ENCODE results near the gene PTCD3.

PTCD3 gene

DNA sequence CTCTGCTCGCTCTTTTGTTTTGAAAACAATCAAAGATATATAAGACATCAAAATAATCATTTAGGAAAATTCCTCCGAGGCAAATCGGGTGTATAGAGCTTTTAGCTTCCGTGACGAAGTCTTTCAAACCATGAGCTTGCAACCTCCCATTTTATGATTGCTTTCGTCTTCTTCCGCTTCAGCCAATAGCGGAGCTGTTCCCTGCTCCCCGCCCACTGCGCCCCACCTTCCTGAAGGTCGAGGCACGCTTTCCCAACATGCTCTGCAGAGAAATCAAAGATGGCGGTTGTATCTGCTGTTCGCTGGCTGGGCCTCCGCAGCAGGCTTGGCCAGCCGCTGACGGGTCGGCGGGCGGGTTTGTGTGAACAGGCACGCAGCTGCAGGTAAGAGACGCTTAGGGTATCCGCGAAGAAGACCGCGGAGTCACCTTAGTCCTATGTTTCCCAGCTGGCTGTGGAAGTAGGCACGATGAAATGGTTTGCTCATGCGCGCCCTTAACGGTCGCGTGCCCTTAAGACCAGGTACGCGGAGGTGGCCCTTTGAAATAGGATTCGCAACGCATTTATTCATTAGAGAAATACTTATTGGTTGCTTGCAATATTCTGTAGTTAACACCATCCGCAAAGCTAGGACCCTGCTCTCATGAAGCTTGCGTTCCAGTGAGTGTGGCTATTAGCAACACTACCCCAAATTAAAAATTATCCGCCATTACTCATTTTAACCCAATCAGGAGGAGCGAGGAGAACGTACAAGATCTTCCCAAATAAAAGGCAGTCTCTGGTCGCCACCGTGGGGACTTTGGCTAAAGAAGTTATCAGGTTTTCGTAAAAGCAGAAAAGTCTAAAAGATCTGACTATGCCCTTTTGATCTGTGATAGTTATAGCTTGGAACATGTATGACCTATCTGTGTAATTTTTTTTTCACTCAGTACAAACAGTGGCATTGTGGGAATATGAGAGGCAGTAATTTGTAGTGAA lies at the start of gene PTCD3:
Gene PTCD3 (plus strand): TSS at position 267 of the 977 bp plus-strand sequence. CDS start 13 bp downstream, at position 280.
- Histone ChIP-seq H3K27ac (ENCODE audit: low read depth, low read length) (peak within 1 kb of the TSS; percentile 96), H3K9me3 (ENCODE audit: low read length) (no peaks in the 10 kb centered on the region), H3K4me1 (ENCODE audit: insufficient read depth, low read length) (peaks cover 27% of the 10 kb centered on the region), H3K27me3 (ENCODE audit: control insufficient read depth in 1 of 2, insufficient read depth in 2 of 2, low read length in 2 of 2) (no peaks in the 10 kb centered on the region), H3K36me3 (ENCODE audit: insufficient read depth, low read length) (peaks cover 18% of the 10 kb centered on the region), H3K4me3 (ENCODE audit: low read depth in 1 of 2, low read length in 2 of 2) (peak within 1 kb of the TSS; percentile 95 to 97), H3K9ac (ENCODE audit: low read length) (peak within 1 kb of the TSS; percentile 57)

DNA sequence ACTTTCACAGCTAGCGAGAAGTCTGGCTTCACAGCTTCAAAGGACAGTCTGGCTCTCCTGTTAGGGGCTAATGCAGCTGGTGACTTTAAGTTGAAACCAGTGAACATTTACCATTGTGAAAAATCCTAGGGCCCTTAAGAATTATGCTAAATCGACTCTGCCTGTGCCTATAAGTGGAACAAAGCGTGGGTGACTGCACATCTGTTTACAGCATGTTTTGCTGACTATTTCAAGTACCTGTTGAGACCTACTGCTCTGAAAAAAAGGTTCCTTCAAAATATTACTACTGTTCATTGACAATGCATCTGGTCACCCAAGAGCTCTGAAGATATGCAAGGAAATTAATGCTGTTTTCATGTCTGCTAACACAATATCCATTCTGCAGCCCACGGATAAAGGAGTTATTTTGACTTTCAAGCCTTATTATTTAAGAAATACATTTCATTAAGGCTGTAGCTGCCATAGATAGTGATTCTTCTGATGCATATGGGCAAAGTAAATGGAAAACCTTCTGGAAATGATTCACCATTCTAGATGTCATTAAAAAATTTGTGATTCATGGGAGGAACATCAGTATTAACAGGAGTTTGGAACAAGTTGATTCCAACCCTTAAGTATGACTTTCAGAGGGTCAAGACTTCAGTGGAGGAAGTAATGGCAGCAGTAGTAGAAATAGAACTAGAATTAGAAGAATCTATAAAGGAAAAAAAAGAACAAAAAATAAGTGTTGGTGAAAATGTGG lies 49.3 kb upstream of the PTCD3 start:
- no peaks in the 10 kb centered on the region for H3K27me3 ChIP-seq (ENCODE audit: control insufficient read depth in 1 of 2, insufficient read depth in 2 of 2, low read length in 2 of 2)
- no peaks in the 10 kb centered on the region for H3K9me3 ChIP-seq (ENCODE audit: low read length)
- no peak overlapping the region for H3K27ac ChIP-seq (ENCODE audit: low read depth, low read length)
- H3K9ac ChIP-seq (ENCODE audit: low read length), result no peak overlapping the region
- H3K36me3 ChIP-seq (ENCODE audit: insufficient read depth, low read length), result peaks cover 30% of the 10 kb centered on the region
- no peak overlapping the region for H3K4me3 ChIP-seq (ENCODE audit: low read depth in 1 of 2, low read length in 2 of 2)
- no peaks in the 10 kb centered on the region for H3K4me1 ChIP-seq (ENCODE audit: insufficient read depth, low read length)

DNA sequence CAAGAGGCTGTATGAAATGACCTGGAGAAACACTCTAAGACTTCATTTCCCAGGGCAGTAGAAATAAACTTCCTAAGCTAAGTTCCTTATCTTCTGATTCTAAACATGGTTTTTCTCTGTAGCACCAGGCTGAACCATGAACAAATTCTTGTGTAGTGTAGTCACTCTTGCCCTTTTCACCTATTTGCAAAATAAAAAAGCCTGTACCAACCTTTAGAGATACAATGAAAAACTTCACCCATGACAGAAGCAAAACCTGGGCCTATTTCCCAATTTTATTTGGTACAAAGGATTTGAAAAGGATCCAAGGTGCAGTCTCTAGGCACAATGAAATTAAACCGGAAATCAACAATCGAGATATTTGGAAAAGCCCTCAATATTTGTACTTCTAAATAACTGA lies 44.0 kb upstream of the PTCD3 start:
- Histone ChIP-seq H3K27ac (ENCODE audit: low read depth, low read length) (no peak overlapping the region), H3K36me3 (ENCODE audit: insufficient read depth, low read length) (peaks cover 30% of the 10 kb centered on the region), H3K9ac (ENCODE audit: low read length) (no peak overlapping the region), H3K4me3 (ENCODE audit: low read depth in 1 of 2, low read length in 2 of 2) (no peak overlapping the region), H3K27me3 (ENCODE audit: control insufficient read depth in 1 of 2, insufficient read depth in 2 of 2, low read length in 2 of 2) (no peaks in the 10 kb centered on the region), H3K4me1 (ENCODE audit: insufficient read depth, low read length) (no peaks in the 10 kb centered on the region), H3K9me3 (ENCODE audit: low read length) (no peaks in the 10 kb centered on the region)

DNA sequence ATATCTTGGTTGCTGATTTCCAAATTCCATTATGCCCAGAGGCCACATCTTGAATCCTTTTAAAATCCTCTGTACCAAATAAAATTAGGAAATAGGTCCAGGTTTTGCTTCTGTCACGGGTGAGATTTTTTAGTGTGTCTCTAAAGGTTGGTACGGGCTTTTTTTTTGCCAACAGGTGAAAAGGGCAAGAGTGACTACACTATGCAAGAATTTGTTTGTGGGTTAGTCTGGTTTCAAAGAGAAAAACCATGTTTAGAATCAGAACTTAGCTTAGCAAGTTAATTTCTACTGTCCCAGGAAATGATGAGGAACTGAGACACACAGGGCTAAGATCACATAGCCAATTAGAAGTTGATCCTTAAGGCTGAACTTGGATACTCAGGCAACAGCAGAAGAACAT lies 42.0 kb upstream of the PTCD3 start:
- H3K4me3 ChIP-seq (ENCODE audit: low read depth in 1 of 2, low read length in 2 of 2), result no peak overlapping the region
- H3K4me1 ChIP-seq (ENCODE audit: insufficient read depth, low read length), result no peaks in the 10 kb centered on the region
- H3K9me3 ChIP-seq (ENCODE audit: low read length), result no peaks in the 10 kb centered on the region
- H3K27ac ChIP-seq (ENCODE audit: low read depth, low read length), result no peak overlapping the region
- peaks cover 39% of the 10 kb centered on the region for H3K36me3 ChIP-seq (ENCODE audit: insufficient read depth, low read length)
- H3K27me3 ChIP-seq (ENCODE audit: control insufficient read depth in 1 of 2, insufficient read depth in 2 of 2, low read length in 2 of 2), result no peaks in the 10 kb centered on the region
- no peak overlapping the region for H3K9ac ChIP-seq (ENCODE audit: low read length)

DNA sequence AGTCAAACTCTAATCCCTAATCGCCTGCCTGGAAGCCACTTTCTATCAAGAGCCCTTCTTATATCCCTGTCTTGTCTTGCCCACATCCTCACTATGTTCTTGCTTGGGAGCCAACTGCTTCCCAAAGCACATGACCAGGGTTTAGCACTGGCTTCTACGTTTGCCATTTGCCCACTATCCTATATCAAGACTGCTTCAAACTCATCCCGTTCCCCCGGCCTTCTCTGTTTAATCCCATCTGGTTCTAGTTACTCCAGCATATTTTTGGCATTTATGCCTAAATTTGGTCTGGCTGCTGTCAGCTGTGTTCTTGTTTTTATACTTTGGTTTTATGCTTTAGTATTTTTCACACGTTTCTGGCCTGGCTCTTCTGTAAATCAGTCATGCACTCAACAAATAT lies 40.5 kb upstream of the PTCD3 start:
- Histone ChIP-seq H3K9me3 (ENCODE audit: low read length) (no peaks in the 10 kb centered on the region), H3K9ac (ENCODE audit: low read length) (no peak overlapping the region), H3K36me3 (ENCODE audit: insufficient read depth, low read length) (peaks cover 48% of the 10 kb centered on the region), H3K27ac (ENCODE audit: low read depth, low read length) (no peak overlapping the region), H3K4me3 (ENCODE audit: low read depth in 1 of 2, low read length in 2 of 2) (no peak overlapping the region), H3K27me3 (ENCODE audit: control insufficient read depth in 1 of 2, insufficient read depth in 2 of 2, low read length in 2 of 2) (no peaks in the 10 kb centered on the region), H3K4me1 (ENCODE audit: insufficient read depth, low read length) (no peaks in the 10 kb centered on the region)

DNA sequence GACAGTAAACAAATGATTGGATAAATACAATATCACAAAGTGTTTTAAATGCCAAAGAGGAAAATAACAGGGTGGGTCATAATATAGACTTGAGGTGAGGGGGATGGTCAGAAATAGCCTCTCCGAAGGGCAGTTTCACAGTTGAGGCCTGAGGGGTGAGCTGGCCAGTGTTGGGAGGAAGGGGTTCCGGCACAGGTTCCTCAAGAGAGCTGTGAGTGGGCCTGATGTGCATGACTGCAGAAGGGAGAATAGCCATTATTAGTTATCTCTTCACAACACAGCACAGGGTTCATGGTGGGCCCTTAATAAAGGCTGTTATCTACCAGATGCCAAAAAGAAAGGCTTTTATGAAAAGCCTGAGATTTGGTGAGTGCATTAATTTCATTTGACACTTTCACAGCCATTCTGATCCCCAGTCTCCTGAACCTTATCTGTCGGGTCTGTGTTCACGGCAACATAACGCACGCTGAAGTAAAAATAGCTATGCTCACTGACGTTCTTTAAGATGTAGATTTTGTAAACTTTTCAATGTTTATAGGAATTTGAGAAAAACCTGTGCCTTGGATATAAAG lies 39.9 kb upstream of the PTCD3 start:
- Histone ChIP-seq H3K9me3 (ENCODE audit: low read length) (no peaks in the 10 kb centered on the region), H3K36me3 (ENCODE audit: insufficient read depth, low read length) (peaks cover 48% of the 10 kb centered on the region), H3K4me3 (ENCODE audit: low read depth in 1 of 2, low read length in 2 of 2) (no peak overlapping the region), H3K9ac (ENCODE audit: low read length) (no peak overlapping the region), H3K27ac (ENCODE audit: low read depth, low read length) (no peak overlapping the region), H3K27me3 (ENCODE audit: control insufficient read depth in 1 of 2, insufficient read depth in 2 of 2, low read length in 2 of 2) (no peaks in the 10 kb centered on the region), H3K4me1 (ENCODE audit: insufficient read depth, low read length) (no peaks in the 10 kb centered on the region)

DNA sequence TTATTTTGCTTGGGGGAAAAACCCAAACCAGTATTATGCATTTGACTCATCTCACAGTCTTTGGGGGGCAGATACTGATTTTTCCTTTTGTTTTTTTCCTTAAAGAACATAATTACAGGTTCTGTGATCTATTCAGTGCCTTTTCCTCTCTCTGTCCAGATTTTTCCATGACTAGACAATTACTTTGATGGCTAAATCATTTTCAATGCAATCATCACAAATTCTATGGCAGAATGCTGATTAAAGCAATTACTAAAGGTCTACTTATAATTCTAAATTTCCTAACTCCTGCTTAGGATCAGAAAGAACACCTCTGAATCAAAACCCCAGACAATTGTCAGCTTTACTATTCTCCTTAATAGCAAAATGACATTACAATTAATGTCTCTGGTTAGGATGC lies 39.1 kb upstream of the PTCD3 start:
- H3K36me3 ChIP-seq (ENCODE audit: insufficient read depth, low read length), result peaks cover 49% of the 10 kb centered on the region
- peaks cover 5% of the 10 kb centered on the region for H3K4me1 ChIP-seq (ENCODE audit: insufficient read depth, low read length)

DNA sequence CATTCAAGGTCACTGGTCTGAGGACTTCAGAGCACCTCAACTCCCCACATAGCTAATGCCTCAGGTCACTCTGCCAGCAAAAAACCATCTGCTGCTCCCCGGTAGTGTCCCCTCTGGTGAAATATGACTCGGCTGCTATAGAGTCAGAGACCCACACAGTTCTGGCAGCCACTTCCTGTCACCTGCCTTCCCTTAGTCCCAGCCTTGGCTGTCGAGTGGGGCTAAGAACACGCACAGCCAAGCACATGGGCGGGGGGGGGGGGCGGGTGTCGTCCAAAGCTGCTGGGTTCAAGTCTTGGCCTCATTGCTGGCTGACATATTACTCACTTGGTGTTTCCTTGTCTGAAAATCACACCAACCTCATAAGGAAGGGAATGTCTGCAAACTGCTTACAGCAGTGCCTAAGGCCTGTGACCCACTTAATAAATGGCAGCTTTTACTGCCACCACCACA lies 37.9 kb upstream of the PTCD3 start:
- H3K4me1 ChIP-seq (ENCODE audit: insufficient read depth, low read length), result peaks cover 17% of the 10 kb centered on the region
- H3K36me3 ChIP-seq (ENCODE audit: insufficient read depth, low read length), result peaks cover 49% of the 10 kb centered on the region
- no peaks in the 10 kb centered on the region for H3K27me3 ChIP-seq (ENCODE audit: control insufficient read depth in 1 of 2, insufficient read depth in 2 of 2, low read length in 2 of 2)
- no peak overlapping the region for H3K9ac ChIP-seq (ENCODE audit: low read length)
- H3K9me3 ChIP-seq (ENCODE audit: low read length), result no peaks in the 10 kb centered on the region
- H3K27ac ChIP-seq (ENCODE audit: low read depth, low read length), result no peak overlapping the region
- H3K4me3 ChIP-seq (ENCODE audit: low read depth in 1 of 2, low read length in 2 of 2), result no peak overlapping the region

More for the DNA sequence above, 39.1 kb upstream of the PTCD3 start:
- Histone ChIP-seq H3K4me3 (ENCODE audit: low read depth in 1 of 2, low read length in 2 of 2) (no peak overlapping the region), H3K27me3 (ENCODE audit: control insufficient read depth in 1 of 2, insufficient read depth in 2 of 2, low read length in 2 of 2) (no peaks in the 10 kb centered on the region), H3K27ac (ENCODE audit: low read depth, low read length) (no peak overlapping the region), H3K9ac (ENCODE audit: low read length) (no peak overlapping the region), H3K9me3 (ENCODE audit: low read length) (no peaks in the 10 kb centered on the region)

DNA sequence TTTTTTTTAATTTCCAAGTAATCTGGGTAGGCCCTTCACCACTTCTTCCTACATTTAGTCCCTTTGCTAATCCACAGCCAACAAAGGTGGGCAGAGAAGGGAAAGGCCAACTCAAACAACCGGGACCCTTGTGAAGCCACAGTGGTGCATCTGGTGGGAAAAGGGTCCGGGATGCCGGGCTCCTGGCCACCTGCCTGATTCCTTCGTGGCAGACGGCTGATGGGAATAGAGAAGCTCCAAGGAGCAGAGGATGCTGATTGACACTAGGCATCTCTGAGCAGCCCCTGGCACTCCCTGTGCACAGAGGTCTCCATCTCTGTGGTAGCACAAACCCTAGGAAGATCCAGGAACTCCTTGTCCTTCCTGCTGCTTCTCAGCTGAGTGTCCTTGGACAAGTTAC lies 37.4 kb upstream of the PTCD3 start:
- peaks cover 21% of the 10 kb centered on the region for H3K4me1 ChIP-seq (ENCODE audit: insufficient read depth, low read length)
- no peak overlapping the region for H3K9ac ChIP-seq (ENCODE audit: low read length)
- no peaks in the 10 kb centered on the region for H3K9me3 ChIP-seq (ENCODE audit: low read length)
- H3K27ac ChIP-seq (ENCODE audit: low read depth, low read length), result no peak overlapping the region
- peaks cover 49% of the 10 kb centered on the region for H3K36me3 ChIP-seq (ENCODE audit: insufficient read depth, low read length)
- H3K4me3 ChIP-seq (ENCODE audit: low read depth in 1 of 2, low read length in 2 of 2), result no peak overlapping the region
- no peaks in the 10 kb centered on the region for H3K27me3 ChIP-seq (ENCODE audit: control insufficient read depth in 1 of 2, insufficient read depth in 2 of 2, low read length in 2 of 2)

DNA sequence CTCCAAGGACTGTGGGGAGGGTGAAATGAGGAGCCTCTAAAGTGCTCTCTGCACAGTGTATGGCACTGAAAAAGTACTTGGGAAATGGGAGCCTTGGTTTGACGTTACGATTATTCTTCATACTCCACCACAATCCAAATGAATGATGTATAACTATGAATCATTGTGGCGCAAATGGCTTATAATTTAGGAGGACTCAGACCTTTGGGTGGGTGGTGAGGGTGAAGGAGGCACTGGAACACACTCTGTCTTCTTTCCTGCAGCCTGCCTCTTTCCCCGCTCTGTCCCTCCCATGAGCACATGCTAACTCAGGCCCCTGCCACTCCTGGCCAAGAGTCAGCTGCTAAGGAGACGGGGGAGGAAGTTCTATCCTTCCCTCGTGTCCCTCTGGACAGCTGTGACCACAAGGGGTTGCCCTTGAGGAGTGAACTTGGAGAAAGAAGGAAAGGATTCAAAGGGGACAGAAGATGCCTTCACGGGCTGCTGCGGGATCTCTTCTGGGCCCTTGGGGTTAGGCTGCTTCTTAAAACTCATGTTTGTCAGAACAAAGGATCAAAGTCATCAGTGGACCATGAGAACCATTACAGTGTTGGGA lies 36.8 kb upstream of the PTCD3 start:
- H3K9ac ChIP-seq (ENCODE audit: low read length), result no peak overlapping the region
- no peak overlapping the region for H3K4me3 ChIP-seq (ENCODE audit: low read depth in 1 of 2, low read length in 2 of 2)
- H3K27me3 ChIP-seq (ENCODE audit: control insufficient read depth in 1 of 2, insufficient read depth in 2 of 2, low read length in 2 of 2), result no peaks in the 10 kb centered on the region
- H3K27ac ChIP-seq (ENCODE audit: low read depth, low read length), result no peak overlapping the region
- H3K36me3 ChIP-seq (ENCODE audit: insufficient read depth, low read length), result peaks cover 49% of the 10 kb centered on the region
- no peaks in the 10 kb centered on the region for H3K9me3 ChIP-seq (ENCODE audit: low read length)
- peaks cover 21% of the 10 kb centered on the region for H3K4me1 ChIP-seq (ENCODE audit: insufficient read depth, low read length)

DNA sequence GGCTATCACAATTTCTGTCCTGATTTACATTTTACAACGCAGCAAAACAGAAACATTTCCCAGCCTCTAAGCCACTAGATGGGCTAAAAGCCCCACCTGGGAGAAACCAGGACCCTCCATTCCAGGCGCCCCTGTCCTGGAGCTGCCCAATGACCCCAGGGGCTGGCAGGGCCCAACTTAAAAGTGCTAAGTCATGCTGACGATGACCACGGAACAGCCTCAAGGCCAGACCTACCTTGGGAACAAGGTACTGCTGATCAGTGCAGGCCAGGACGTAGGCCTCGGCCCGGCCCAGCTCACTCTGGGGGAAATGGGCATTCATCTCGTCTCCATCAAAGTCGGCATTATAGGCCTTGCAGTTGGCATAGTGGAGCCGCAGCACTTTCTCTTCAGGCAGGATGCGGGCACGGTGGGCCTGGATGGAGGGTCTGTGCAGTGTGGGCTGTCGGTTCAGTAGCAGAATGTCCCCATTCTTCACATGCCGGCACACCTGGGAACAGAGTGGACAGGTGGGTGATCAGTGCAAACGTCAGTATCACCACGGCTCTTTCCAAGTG lies 36.2 kb upstream of the PTCD3 start:
- no peak overlapping the region for H3K27ac ChIP-seq (ENCODE audit: low read depth, low read length)
- H3K9ac ChIP-seq (ENCODE audit: low read length), result no peak overlapping the region

More for the DNA sequence above, 36.2 kb upstream of the PTCD3 start:
- Histone ChIP-seq H3K27me3 (ENCODE audit: control insufficient read depth in 1 of 2, insufficient read depth in 2 of 2, low read length in 2 of 2) (no peaks in the 10 kb centered on the region), H3K4me3 (ENCODE audit: low read depth in 1 of 2, low read length in 2 of 2) (no peak overlapping the region), H3K36me3 (ENCODE audit: insufficient read depth, low read length) (peaks cover 49% of the 10 kb centered on the region), H3K9me3 (ENCODE audit: low read length) (no peaks in the 10 kb centered on the region), H3K4me1 (ENCODE audit: insufficient read depth, low read length) (peaks cover 21% of the 10 kb centered on the region)
